CD4-positive, alpha-beta T cell (primary cell): ENCODE measurements around the gene SASH1. TPM values are rescaled to one million over a fixed set of nuclear protein-coding genes. Genes with fewer than 3 reads are reported as not detected.

Experiments used
- ATAC-seq: fragments of 200-7000 bp; cut with Tn5 transposase; one replicate; pipeline ENCODE4 v1.10.0; 2022; ENCODE audit warnings: mild to moderate bottlenecking; ENCODE audit not compliant: poor library complexity
- CTCF ChIA-PET: fragments of 350-600 bp; sonication (Branson Sonifier 250); formaldehyde crosslinking; loops from one replicate; lab custom pipeline; 2021; ENCODE audit warnings: antibody characterized with exemption, inconsistent platforms; lab: Charles Lee
- POLR2A ChIA-PET: fragments of 350-600 bp; sonication (Branson Sonifier 250); formaldehyde crosslinking; loops from one replicate; lab custom pipeline; 2021; ENCODE audit warnings: antibody characterized with exemption, inconsistent platforms; lab: Charles Lee
- DNase-seq, 14 experiments: peaks; one replicate each; pipeline ENCODE4 v3.0.0-alpha.2; 2013 to 2020; ENCODE audit warnings: mixed read lengths in 2 of 14
- H3K27ac ChIP-seq, 2 donors: one replicate each; pipeline versions ENCODE4 v1.5.1 to v1.7.0; 2013; ENCODE audit warnings: low read length in 2 of 2, low read depth in 1 of 2, mild to moderate bottlenecking in 1 of 2
- H3K27me3 ChIP-seq, 2 experiments: 1 replicate in 1 of 2; 2 replicates in 1 of 2; pipeline versions ENCODE4 v1.6.1 to v1.7.0; 2013; ENCODE audit warnings: low read length in 2 of 2, control low read depth in 1 of 2, mild to moderate bottlenecking in 1 of 2, moderate library complexity in 1 of 2; ENCODE audit not compliant: insufficient read depth in 2 of 2, control insufficient read depth in 1 of 2
- H3K36me3 ChIP-seq: one replicate; pipeline ENCODE4 v1.6.1; 2013; ENCODE audit warnings: low read length, control low read depth; ENCODE audit not compliant: insufficient read depth
- H3K4me1 ChIP-seq: one replicate; pipeline ENCODE4 v1.6.1; 2013; ENCODE audit warnings: low read length, control low read depth; ENCODE audit not compliant: insufficient read depth
- H3K4me3 ChIP-seq: one replicate; pipeline ENCODE4 v1.5.1; 2013; ENCODE audit warnings: mild to moderate bottlenecking, low read length, moderate library complexity
- H3K9me3 ChIP-seq, 2 experiments: 1 replicate in 1 of 2; 2 replicates in 1 of 2; pipeline versions ENCODE4 v1.6.1 to v1.7.0; 2013; ENCODE audit warnings: low read length in 2 of 2, mild to moderate bottlenecking in 2 of 2, control low read depth in 1 of 2, moderate library complexity in 1 of 2; ENCODE audit not compliant: control insufficient read depth in 1 of 2, insufficient read depth in 1 of 2
- H3K27ac Mint-ChIP-seq: one replicate; pipeline ENCODE4 v1.8.0; 2020; ENCODE audit warnings: mixed read lengths
- H3K27me3 Mint-ChIP-seq: one replicate; pipeline ENCODE4 v1.8.0; 2021; ENCODE audit warnings: mixed read lengths
- H3K36me3 Mint-ChIP-seq: one replicate; pipeline ENCODE4 v1.8.0; 2021; ENCODE audit warnings: low read depth, mixed read lengths
- H3K4me1 Mint-ChIP-seq: one replicate; pipeline ENCODE4 v1.8.0; 2021; ENCODE audit warnings: low read depth, mixed read lengths
- H3K4me3 Mint-ChIP-seq: one replicate; pipeline ENCODE4 v1.8.0; 2020; ENCODE audit warnings: mild to moderate bottlenecking, mixed read lengths
- H3K9me3 Mint-ChIP-seq: one replicate; pipeline ENCODE4 v1.8.0; 2020; ENCODE audit warnings: mixed read lengths
- intact Hi-C, 2 experiments: fragments of 100-400 bp; cut with DNase I in 1 of 2; cut with micrococcal nuclease in 1 of 2; formaldehyde crosslinking; loops; one replicate each; pipeline versions ENCODE4 v1.15.1 to v1.9.0; 2023 to 2025; cut with DNase I, micrococcal nuclease
- total RNA-seq, 174 experiments: library from RNA in 2 of 174; stranded (reverse) in 2 of 174; gene quantifications; one replicate each; pipeline ENCODE4 v1.2.3 and lab custom pipeline; 2021 to 2026
- TF ChIP-seq, protein P1 (sequence below): fragments of 200-600 bp; IDR thresholded peaks from one replicate; pipeline ENCODE4 v1.8.0; 2022; ENCODE audit warnings: antibody characterized with exemption, mild to moderate bottlenecking

SASH1 gene
- total RNA-seq, 2 experiments from 2014 or later, result 0.58 to 0.75 TPM

DNA sequence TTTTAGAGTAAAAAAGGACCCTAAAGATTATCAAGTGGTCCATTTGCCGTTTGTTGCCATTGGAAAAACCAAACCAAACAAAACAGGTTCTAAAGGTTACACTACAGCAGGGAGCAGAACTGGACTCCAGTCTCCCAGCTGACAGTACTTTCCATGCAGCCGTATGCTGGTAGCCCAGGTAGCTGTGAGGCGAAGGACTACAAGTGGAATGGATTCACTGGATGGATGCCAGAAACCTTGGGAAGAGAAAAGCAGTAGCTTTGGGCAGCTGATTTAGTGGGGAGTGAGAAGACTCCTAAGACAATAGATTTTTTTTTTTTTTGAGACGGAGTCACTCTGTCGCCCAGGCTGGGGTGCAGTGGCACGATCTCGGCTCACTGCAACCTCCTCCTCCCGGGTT, 88.3 kb downstream of the SASH1 start:
- intact Hi-C loops, result no loop called here
- H3K27me3 Mint-ChIP-seq, result peaks cover 10% of the 10 kb centered on the region
- H3K4me1 Mint-ChIP-seq, result peaks cover 5% of the 10 kb centered on the region
- POLR2A ChIA-PET, result no interaction called here
- no peak overlapping the region for H3K4me3 Mint-ChIP-seq
- no peaks in the 10 kb centered on the region for H3K9me3 ChIP-seq
- no peak overlapping the region for H3K4me3 ChIP-seq
- ATAC-seq (no peak), DNase-seq (no peak)
- H3K4me1 ChIP-seq, result no peaks in the 10 kb centered on the region
- CTCF ChIA-PET, result no interaction called here
- H3K36me3 Mint-ChIP-seq, result no peaks in the 10 kb centered on the region
- H3K27ac ChIP-seq, result no peak overlapping the region
- H3K36me3 ChIP-seq, result no peaks in the 10 kb centered on the region
- H3K27me3 ChIP-seq, result no peaks in the 10 kb centered on the region
- TF ChIP-seq, protein P1, sequence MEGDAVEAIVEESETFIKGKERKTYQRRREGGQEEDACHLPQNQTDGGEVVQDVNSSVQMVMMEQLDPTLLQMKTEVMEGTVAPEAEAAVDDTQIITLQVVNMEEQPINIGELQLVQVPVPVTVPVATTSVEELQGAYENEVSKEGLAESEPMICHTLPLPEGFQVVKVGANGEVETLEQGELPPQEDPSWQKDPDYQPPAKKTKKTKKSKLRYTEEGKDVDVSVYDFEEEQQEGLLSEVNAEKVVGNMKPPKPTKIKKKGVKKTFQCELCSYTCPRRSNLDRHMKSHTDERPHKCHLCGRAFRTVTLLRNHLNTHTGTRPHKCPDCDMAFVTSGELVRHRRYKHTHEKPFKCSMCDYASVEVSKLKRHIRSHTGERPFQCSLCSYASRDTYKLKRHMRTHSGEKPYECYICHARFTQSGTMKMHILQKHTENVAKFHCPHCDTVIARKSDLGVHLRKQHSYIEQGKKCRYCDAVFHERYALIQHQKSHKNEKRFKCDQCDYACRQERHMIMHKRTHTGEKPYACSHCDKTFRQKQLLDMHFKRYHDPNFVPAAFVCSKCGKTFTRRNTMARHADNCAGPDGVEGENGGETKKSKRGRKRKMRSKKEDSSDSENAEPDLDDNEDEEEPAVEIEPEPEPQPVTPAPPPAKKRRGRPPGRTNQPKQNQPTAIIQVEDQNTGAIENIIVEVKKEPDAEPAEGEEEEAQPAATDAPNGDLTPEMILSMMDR, result no peak
- no peaks in the 10 kb centered on the region for H3K9me3 Mint-ChIP-seq
- no peak overlapping the region for H3K27ac Mint-ChIP-seq

DNA sequence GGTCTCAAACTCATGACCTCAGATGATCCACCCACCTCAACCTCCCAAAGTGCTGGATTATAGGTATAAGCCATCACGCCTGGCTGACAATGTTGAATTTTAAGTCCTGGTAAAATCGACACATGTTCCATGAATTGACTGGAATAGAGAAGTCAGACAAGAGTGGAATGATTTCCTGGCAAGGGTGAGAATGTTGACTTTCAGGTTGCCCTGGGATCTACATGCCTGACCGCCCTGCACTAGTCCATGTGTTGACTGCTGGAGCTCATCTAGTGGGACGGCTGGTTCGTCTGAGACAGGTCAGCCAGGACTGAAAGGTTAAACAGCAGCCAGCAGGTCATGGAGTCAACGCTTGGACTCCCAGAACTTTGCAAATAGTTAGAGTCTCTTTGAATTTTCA, 88.8 kb downstream of the SASH1 start:
- no peak for ATAC-seq
- H3K4me3 Mint-ChIP-seq, result no peak overlapping the region
- H3K27me3 Mint-ChIP-seq, result peaks cover 11% of the 10 kb centered on the region

DNA sequence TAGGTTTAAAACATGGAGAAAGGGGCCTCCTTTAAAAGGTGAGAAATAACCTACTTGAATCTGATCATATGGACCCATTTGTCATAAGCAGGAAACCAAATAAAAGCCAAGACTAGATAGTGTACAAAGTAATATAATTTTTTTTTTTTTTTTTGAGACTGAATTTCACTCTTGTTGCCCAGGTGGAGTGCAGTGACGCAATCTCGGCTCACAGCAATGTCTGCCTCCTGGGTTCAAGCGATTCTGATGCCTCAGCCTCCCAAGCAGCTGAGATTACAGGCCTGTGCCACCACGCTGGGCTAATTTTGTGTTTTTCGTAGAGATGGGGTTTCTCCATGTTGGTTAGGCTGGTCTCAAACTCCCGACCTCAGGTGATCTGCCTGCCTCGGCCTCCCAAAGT, 89.2 kb downstream of the SASH1 start:
- H3K4me1 Mint-ChIP-seq, result no peaks in the 10 kb centered on the region
- H3K27ac ChIP-seq, result no peak overlapping the region
- H3K36me3 ChIP-seq, result no peaks in the 10 kb centered on the region
- no peaks in the 10 kb centered on the region for H3K9me3 Mint-ChIP-seq
- ATAC-seq (no peak), DNase-seq (no peak)
- no peak overlapping the region for H3K27ac Mint-ChIP-seq
- ChIA-PET POLR2A (no interaction called here), CTCF (no interaction called here)
- no peak overlapping the region for H3K4me3 Mint-ChIP-seq
- H3K9me3 ChIP-seq, result no peaks in the 10 kb centered on the region
- TF ChIP-seq, protein P1, result no peak
- H3K4me1 ChIP-seq, result no peaks in the 10 kb centered on the region
- H3K36me3 Mint-ChIP-seq, result no peaks in the 10 kb centered on the region
- intact Hi-C loops, result no loop called here
- H3K4me3 ChIP-seq, result no peak overlapping the region
- peaks cover 15% of the 10 kb centered on the region for H3K27me3 Mint-ChIP-seq
- H3K27me3 ChIP-seq, result no peaks in the 10 kb centered on the region

More for the DNA sequence above, 88.8 kb downstream of the SASH1 start:
- H3K36me3 ChIP-seq, result no peaks in the 10 kb centered on the region
- H3K4me3 ChIP-seq, result no peak overlapping the region
- no peaks in the 10 kb centered on the region for H3K9me3 Mint-ChIP-seq
- DNase-seq, result no peak
- H3K4me1 Mint-ChIP-seq, result peaks cover 2% of the 10 kb centered on the region
- H3K27ac Mint-ChIP-seq, result no peak overlapping the region
- no peaks in the 10 kb centered on the region for H3K36me3 Mint-ChIP-seq
- no peak overlapping the region for H3K27ac ChIP-seq
- TF ChIP-seq, protein P1, result no peak
- CTCF ChIA-PET, result no interaction called here
- no peaks in the 10 kb centered on the region for H3K4me1 ChIP-seq
- POLR2A ChIA-PET, result no interaction called here
- intact Hi-C loops, result no loop called here
- no peaks in the 10 kb centered on the region for H3K27me3 ChIP-seq
- H3K9me3 ChIP-seq, result no peaks in the 10 kb centered on the region
